Activated CD4-positive, CD25-positive, alpha-beta regulatory T cell (primary cell): Measurements from ENCODE around the gene ZNF429.
A peak's percentile ranks its signal among the peaks of the same experiment; 100 is the strongest.
"Not testable (repeated sequence)": the region's sequence is repeated elsewhere in the genome, so short reads cannot be mapped to it uniquely, and the experiment has no call there.

Experiments
- DNase-seq, 4 experiments: peaks; one replicate each; lab custom pipeline; 2025; lab: John Stamatoyannopoulos, UW

The ZNF429 gene

GRCh38 chr19:21513651-21514050, 8.2 kb downstream of the ZNF429 start:
- DNase-seq: no peak

GRCh38 chr19:21519488-21519887, 14.1 kb downstream of the ZNF429 start:
- DNase-seq: no peak

GRCh38 chr19:21532904-21533303, 27.5 kb downstream of the ZNF429 start:
- DNase-seq: no peak

- not testable (repeated sequence) for DNase-seq
Observed at GRCh38 chr19:21536741-21537290, 31.4 kb downstream of the ZNF429 start.

GRCh38 chr19:21559444-21559843, 54.0 kb downstream of the ZNF429 start:
- no peak for DNase-seq

GRCh38 chr19:21564406-21564805, 59.0 kb downstream of the ZNF429 start:
- DNase-seq: no peak

- DNase-seq: no peak
Observed at GRCh38 chr19:21566073-21566472, 60.7 kb downstream of the ZNF429 start.

- not testable (repeated sequence) for DNase-seq
Observed at GRCh38 chr19:21567806-21568205, 62.4 kb downstream of the ZNF429 start.

GRCh38 chr19:21568816-21569493, 63.6 kb downstream of the ZNF429 start:
- DNase-seq: peak; percentile 18 to 77 (median 54)

- peak in 2 of 4 experiments; percentile 26 to 37 for DNase-seq
Observed at GRCh38 chr19:21569494-21569865, 64.1 kb downstream of the ZNF429 start.

- no peak for DNase-seq
Observed at GRCh38 chr19:21571316-21571715, 65.9 kb downstream of the ZNF429 start.

GRCh38 chr19:21574607-21575006, 69.2 kb downstream of the ZNF429 start:
- no peak for DNase-seq

- DNase-seq: no peak
Observed at GRCh38 chr19:21576481-21576880, 71.1 kb downstream of the ZNF429 start.

- DNase-seq: no peak
Observed at GRCh38 chr19:21580101-21580500, 74.7 kb downstream of the ZNF429 start.

- no peak for DNase-seq
Observed at GRCh38 chr19:21580818-21581217, 75.4 kb downstream of the ZNF429 start.

- DNase-seq: no peak
Observed at GRCh38 chr19:21581646-21582240, 76.3 kb downstream of the ZNF429 start.

GRCh38 chr19:21584537-21584936, 79.1 kb downstream of the ZNF429 start:
- DNase-seq: no peak

- no peak for DNase-seq
Observed at GRCh38 chr19:21585281-21585890, 80.0 kb downstream of the ZNF429 start.

GRCh38 chr19:21586311-21587116, 81.1 kb downstream of the ZNF429 start:
- no peak for DNase-seq

- DNase-seq: no peak
Observed at GRCh38 chr19:21587117-21587461, 81.7 kb downstream of the ZNF429 start.

- no peak for DNase-seq
Observed at GRCh38 chr19:21587549-21587948, 82.1 kb downstream of the ZNF429 start.

GRCh38 chr19:21588065-21588601, 82.7 kb downstream of the ZNF429 start:
- no peak for DNase-seq
